Fibroblast of lung (primary cell): Measurements from ENCODE around the gene NAA60. TPM values are rescaled to one million over a fixed set of nuclear protein-coding genes. Genes with fewer than 3 reads are reported as not detected.

ENCODE experiments used
- DNase-seq, 2 donors: peaks; one replicate each; pipeline versions ENCODE4 v3.0.0 to v3.0.0-alpha.2; 2010; ENCODE audit warnings: low read depth in 2 of 2
- H2AFZ ChIP-seq: 2 replicates; pipeline ENCODE4 v1.5.1; 2012; ENCODE audit warnings: low read length, control low read depth, inconsistent platforms
- H3K27ac ChIP-seq: 2 replicates; pipeline ENCODE4 v1.5.1; 2011; ENCODE audit warnings: low read length, control low read depth; ENCODE audit not compliant: insufficient read depth
- H3K27me3 ChIP-seq: 2 replicates; pipeline ENCODE4 v1.5.1; 2011; ENCODE audit warnings: mild to moderate bottlenecking, low read length; ENCODE audit not compliant: control insufficient read depth, insufficient read depth
- H3K36me3 ChIP-seq: 2 replicates; pipeline ENCODE4 v1.5.1; 2011; ENCODE audit warnings: low read length; ENCODE audit not compliant: control insufficient read depth, insufficient read depth
- H3K4me1 ChIP-seq: 2 replicates; pipeline ENCODE4 v1.5.1; 2011; ENCODE audit warnings: low read length; ENCODE audit not compliant: control insufficient read depth, insufficient read depth; ENCODE audit errors: extremely low read depth
- H3K4me2 ChIP-seq: 2 replicates; pipeline ENCODE4 v1.5.1; 2011; ENCODE audit warnings: low read length, control low read depth; ENCODE audit not compliant: insufficient read depth; ENCODE audit errors: extremely low read depth
- H3K4me3 ChIP-seq, 4 experiments: fragments of 200-600 bp in 1 of 4; sonication (generic) in 1 of 4; replicated peaks in 1 of 4; 2 replicates each; pipeline ENCODE4 v1.5.1; 2011 to 2016; ENCODE audit warnings: low read length in 4 of 4, low read depth in 3 of 4, mild to moderate bottlenecking in 3 of 4, control low read depth in 2 of 4, inconsistent platforms in 1 of 4, mixed read lengths in 1 of 4; ENCODE audit not compliant: insufficient read depth in 1 of 4; ENCODE audit errors: control extremely low read depth in 1 of 4
- H3K79me2 ChIP-seq: 2 replicates; pipeline ENCODE4 v1.5.1; 2012; ENCODE audit warnings: mild to moderate bottlenecking, low read length, inconsistent platforms; ENCODE audit not compliant: control insufficient read depth, insufficient read depth
- H3K9ac ChIP-seq: 2 replicates; pipeline ENCODE4 v1.5.1; 2011; ENCODE audit warnings: mild to moderate bottlenecking, low read length, control low read depth; ENCODE audit not compliant: insufficient read depth
- H3K9me3 ChIP-seq: 2 replicates; pipeline ENCODE4 v1.5.1; 2012; ENCODE audit warnings: low read depth, low read length; ENCODE audit not compliant: control insufficient read depth, insufficient read depth
- H4K20me1 ChIP-seq: 2 replicates; pipeline ENCODE4 v1.5.1; 2011; ENCODE audit warnings: low read length; ENCODE audit not compliant: control insufficient read depth, insufficient read depth; ENCODE audit errors: extremely low read depth
- EZH2 ChIP-seq: IDR thresholded peaks from 2 replicates; pipeline ENCODE4 v1.5.1; 2012; ENCODE audit warnings: low read length, control low read depth, mild to moderate bottlenecking; ENCODE audit errors: missing control alignments
- polyA plus RNA-seq, 2 donors: library from polyadenylated mRNA; depleted of rRNA in 1 of 2; stranded (reverse) in 1 of 2; unstranded in 1 of 2; fragments of >200 nt; gene quantifications; 2 replicates each; pipeline ENCODE4 v1.2.1, GENCODE V29; 2011 to 2012; ENCODE audit warnings: missing spikeins in 1 of 2
- total RNA-seq: library from RNA; depleted of rRNA; stranded (reverse); fragments of >200 nt; gene quantifications from 2 replicates; pipeline ENCODE4 v1.2.1, GENCODE V29; 2014
- TF ChIP-seq, protein P1 (sequence below), 2 donors: IDR thresholded peaks in 1 of 2; conservative IDR thresholded peaks in 1 of 2; 1 replicate in 1 of 2; 2 replicates in 1 of 2; pipeline ENCODE4 v1.5.1; 2011 to 2012; ENCODE audit warnings: low read length in 2 of 2, control low read depth in 1 of 2, inconsistent platforms in 1 of 2, low read depth in 1 of 2, mild to moderate bottlenecking in 1 of 2

The NAA60 gene
- total and polyA plus RNA-seq, 2 donors (not counting 1 experiment from before 2014, with no cell fraction given), result 12.6 to 33.6 TPM

DNA sequence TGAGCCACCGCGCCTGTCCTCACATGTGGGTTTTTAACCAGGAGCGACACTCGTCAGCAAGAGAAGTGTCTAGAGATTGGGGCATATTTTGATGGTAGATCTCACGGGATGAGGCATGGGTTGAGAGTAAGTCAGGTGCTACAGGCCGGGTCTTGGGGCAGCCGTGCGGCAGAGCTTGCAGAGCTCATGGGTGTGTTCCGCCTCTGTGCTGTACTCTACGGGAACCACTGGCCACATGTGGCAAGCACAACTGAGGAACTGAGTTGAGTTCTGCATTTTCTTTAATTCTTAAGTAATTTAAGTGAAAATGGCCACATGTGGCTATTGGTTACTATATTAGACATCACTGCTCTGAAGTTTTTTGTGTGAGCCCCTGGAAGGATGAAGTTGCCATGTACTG is 66.9 kb downstream of the NAA60 start:
- Histone ChIP-seq H3K9me3 (no peaks in the 10 kb centered on the region), H3K27ac (no peak overlapping the region), H4K20me1 (no peaks in the 10 kb centered on the region), H3K4me1 (peaks cover 6% of the 10 kb centered on the region), H3K27me3 (no peaks in the 10 kb centered on the region), H3K36me3 (peaks cover 6% of the 10 kb centered on the region), H3K4me2 (no peak overlapping the region), H3K9ac (no peak overlapping the region), H3K4me3 (no peak overlapping the region), H2AFZ (no peak overlapping the region), H3K79me2 (no peaks in the 10 kb centered on the region)
- no peak for TF ChIP-seq EZH2
- TF ChIP-seq, protein P1, sequence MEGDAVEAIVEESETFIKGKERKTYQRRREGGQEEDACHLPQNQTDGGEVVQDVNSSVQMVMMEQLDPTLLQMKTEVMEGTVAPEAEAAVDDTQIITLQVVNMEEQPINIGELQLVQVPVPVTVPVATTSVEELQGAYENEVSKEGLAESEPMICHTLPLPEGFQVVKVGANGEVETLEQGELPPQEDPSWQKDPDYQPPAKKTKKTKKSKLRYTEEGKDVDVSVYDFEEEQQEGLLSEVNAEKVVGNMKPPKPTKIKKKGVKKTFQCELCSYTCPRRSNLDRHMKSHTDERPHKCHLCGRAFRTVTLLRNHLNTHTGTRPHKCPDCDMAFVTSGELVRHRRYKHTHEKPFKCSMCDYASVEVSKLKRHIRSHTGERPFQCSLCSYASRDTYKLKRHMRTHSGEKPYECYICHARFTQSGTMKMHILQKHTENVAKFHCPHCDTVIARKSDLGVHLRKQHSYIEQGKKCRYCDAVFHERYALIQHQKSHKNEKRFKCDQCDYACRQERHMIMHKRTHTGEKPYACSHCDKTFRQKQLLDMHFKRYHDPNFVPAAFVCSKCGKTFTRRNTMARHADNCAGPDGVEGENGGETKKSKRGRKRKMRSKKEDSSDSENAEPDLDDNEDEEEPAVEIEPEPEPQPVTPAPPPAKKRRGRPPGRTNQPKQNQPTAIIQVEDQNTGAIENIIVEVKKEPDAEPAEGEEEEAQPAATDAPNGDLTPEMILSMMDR (conservative IDR thresholded peaks at IDR 0.05 in 1 of 2, IDR thresholded peaks at IDR 0.05 in 1 of 2; ENCODE audit: low read depth in 1 of 2, low read length in 2 of 2), result no peak
- DNase-seq, result no peak

DNA sequence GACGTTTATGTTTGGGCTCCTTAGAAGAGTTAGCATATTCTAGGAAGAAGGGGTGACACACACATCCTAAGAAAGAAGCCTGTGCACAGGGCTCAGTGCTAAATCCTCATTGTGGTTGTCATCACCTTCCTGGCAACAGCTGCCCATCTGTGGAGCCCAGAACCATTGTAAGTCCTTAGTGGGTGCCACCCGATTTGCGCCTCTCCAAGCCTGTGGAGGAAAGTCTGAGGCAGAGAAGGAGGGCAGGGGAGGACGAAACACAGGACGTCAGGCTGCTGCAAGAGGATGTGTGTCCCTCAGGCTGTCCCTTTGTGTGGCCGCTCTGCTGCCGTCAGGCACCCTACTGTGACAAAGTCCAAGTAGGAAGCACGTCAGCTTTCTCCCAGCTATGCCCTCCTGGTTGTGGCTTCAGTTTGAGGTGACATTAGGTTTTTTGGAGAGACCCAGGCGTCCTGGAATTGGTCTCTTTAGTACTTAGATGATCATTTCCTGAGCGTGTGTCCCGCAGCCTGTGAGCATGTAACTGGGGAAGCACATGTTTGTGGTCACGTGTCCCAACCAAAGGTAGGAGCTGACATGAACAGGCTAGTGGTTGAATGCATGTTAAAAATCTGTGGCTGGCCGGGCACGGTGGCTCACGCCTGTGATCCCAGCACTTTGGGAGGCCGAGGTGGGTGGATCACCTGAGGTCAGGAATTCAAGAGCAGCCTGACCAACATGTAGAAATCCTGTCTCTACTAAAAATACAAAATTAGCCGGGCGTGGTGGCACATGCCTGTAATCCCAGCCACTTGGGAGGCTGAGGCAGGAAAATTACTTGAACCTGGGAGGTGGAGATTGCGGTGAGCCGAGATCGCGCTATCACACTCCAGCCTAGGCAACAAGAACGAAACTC is 68.1 kb downstream of the NAA60 start:
- Histone ChIP-seq H4K20me1 (no peaks in the 10 kb centered on the region), H3K79me2 (no peaks in the 10 kb centered on the region), H3K9ac (no peak overlapping the region), H3K36me3 (peaks cover 6% of the 10 kb centered on the region), H3K27ac (no peak overlapping the region), H3K4me1 (peaks cover 6% of the 10 kb centered on the region), H3K4me2 (no peak overlapping the region), H2AFZ (no peak overlapping the region), H3K4me3 (no peak overlapping the region), H3K9me3 (no peaks in the 10 kb centered on the region), H3K27me3 (no peaks in the 10 kb centered on the region)
- no peak for DNase-seq
- no peak for TF ChIP-seq EZH2
- TF ChIP-seq, protein P1 (conservative IDR thresholded peaks at IDR 0.05 in 1 of 2, IDR thresholded peaks at IDR 0.05 in 1 of 2; ENCODE audit: low read depth in 1 of 2, low read length in 2 of 2), result no peak

DNA sequence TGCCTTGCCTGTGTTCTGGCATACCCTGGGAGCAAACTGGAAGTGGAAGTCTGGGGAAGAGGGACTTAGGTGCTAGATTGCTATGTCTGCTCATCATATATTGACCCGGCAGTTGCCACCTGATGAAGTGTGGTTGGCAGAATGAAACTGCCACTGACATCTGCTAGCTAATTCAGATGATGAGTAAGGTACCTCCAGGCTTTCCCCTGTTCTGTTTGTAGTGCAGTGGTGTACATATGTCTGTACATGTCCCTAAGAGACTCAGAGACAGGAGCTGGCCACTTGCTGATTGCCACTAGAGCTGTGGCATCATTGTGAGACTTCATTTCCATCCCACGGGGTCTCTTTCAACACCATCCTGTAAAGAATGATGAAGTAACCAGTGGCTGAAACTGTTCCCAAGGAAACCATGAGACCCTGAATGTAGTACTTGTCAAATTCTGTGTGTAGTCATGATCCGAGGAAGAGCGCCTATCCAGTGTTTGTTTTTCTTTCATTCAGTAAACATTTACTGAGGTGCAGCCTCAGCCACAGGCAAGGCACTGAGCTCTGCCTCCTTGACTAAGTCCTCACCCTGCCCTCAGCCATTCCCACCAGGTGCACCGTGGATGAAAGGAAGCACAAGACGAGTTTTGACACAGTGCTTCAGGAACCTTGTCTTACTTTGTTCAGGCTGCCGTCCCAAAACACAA is 70.6 kb downstream of the NAA60 start:
- no peak overlapping the region for H3K27ac ChIP-seq
- H3K79me2 ChIP-seq, result no peaks in the 10 kb centered on the region
- H2AFZ ChIP-seq, result no peak overlapping the region
- H3K4me1 ChIP-seq, result peaks cover 6% of the 10 kb centered on the region
- H3K36me3 ChIP-seq, result peaks cover 4% of the 10 kb centered on the region
- H3K9ac ChIP-seq, result no peak overlapping the region
- H3K27me3 ChIP-seq, result no peaks in the 10 kb centered on the region
- no peak for DNase-seq
- H3K4me2 ChIP-seq, result no peak overlapping the region
- H3K9me3 ChIP-seq, result no peaks in the 10 kb centered on the region
- H4K20me1 ChIP-seq, result no peaks in the 10 kb centered on the region
- H3K4me3 ChIP-seq, result no peak overlapping the region
- no peak for TF ChIP-seq EZH2
- TF ChIP-seq, protein P1 (conservative IDR thresholded peaks at IDR 0.05 in 1 of 2, IDR thresholded peaks at IDR 0.05 in 1 of 2; ENCODE audit: low read depth in 1 of 2, low read length in 2 of 2), result no peak
